Gastroesophageal sphincter (tissue), 3 donors: ENCODE measurements around the gene KBTBD6.

Experiments used
- POLR2A ChIP-seq, 2 donors: fragments of 450-650 bp; IDR thresholded peaks; one replicate each; pipeline ENCODE4 v1.6.1; 2017; ENCODE audit warnings: antibody characterized with exemption in 2 of 2, mild to moderate bottlenecking in 2 of 2, moderate library complexity in 1 of 2
- POLR2AphosphoS5 ChIP-seq: sonication (generic); formaldehyde crosslinking; IDR thresholded peaks from one replicate; pipeline ENCODE4 v1.6.1; 2017; ENCODE audit warnings: antibody characterized with exemption
- TF ChIP-seq, protein P1 (sequence below), 4 experiments: fragments of 200-600 bp in 2 of 4; fragments of 450-650 bp in 2 of 4; sonication (generic) in 1 of 4; IDR thresholded peaks; one replicate each; pipeline ENCODE4 v1.5.1; 2017 to 2019; ENCODE audit warnings: antibody characterized with exemption in 4 of 4, mild to moderate bottlenecking in 2 of 4, moderate library complexity in 2 of 4

DNA sequence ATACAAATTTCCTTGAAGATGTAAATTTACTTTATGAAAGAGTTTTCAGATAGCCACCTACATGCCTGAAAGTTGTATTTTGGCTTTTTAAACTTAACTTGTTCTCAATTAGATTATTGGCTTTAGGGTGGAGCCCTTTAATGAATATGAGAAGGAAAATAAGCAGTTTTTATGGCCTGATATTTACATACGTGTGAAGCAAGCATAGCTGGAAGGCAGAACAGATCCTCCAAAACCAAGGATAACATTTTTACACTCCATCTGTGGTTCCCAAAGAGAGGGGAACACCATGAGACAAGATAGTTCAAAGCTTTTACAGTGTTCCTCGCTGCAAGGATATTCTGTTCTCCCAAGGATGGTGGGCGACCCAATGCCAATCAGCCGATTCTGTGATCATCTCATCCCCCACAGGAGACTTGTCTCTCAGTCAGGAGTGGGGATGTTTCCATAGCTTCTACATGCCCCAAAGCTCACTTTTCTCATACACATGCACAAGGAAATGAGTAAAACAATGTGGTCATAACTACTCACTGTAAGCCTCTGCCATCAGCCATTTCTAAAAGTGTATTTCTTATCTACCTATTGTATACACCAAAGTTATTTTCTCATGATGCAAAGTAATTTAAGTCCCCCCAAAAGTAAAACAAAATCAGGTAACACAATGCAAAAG lies 24.6 kb upstream of the KBTBD6 start:
- TF ChIP-seq, protein P1, sequence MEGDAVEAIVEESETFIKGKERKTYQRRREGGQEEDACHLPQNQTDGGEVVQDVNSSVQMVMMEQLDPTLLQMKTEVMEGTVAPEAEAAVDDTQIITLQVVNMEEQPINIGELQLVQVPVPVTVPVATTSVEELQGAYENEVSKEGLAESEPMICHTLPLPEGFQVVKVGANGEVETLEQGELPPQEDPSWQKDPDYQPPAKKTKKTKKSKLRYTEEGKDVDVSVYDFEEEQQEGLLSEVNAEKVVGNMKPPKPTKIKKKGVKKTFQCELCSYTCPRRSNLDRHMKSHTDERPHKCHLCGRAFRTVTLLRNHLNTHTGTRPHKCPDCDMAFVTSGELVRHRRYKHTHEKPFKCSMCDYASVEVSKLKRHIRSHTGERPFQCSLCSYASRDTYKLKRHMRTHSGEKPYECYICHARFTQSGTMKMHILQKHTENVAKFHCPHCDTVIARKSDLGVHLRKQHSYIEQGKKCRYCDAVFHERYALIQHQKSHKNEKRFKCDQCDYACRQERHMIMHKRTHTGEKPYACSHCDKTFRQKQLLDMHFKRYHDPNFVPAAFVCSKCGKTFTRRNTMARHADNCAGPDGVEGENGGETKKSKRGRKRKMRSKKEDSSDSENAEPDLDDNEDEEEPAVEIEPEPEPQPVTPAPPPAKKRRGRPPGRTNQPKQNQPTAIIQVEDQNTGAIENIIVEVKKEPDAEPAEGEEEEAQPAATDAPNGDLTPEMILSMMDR (IDR thresholded peaks at IDR 0.05): no peak
- no peak for TF ChIP-seq POLR2A (IDR thresholded peaks at IDR 0.05)
- TF ChIP-seq POLR2AphosphoS5: no peak
